H1 (cell line): ENCODE measurements around the gene FAM184B. TPM values are rescaled to one million over a fixed set of nuclear protein-coding genes. Genes with fewer than 3 reads are reported as not detected.

Experiments used
- CTCF ChIA-PET: fragments of 300-600 bp; sonication (Branson Sonifier 250); formaldehyde crosslinking; loops from one replicate; lab custom pipeline; 2021; ENCODE audit not compliant: partially characterized antibody; lab: Charles Lee
- POLR2A ChIA-PET: fragments of 300-600 bp; sonication (Branson Sonifier 250); formaldehyde crosslinking; loops from one replicate; lab custom pipeline; 2021; ENCODE audit warnings: inconsistent platforms; ENCODE audit not compliant: partially characterized antibody; lab: Charles Lee
- DNase-seq, 2 experiments: peaks; one replicate each; pipeline versions ENCODE4 v3.0.0 to v3.0.0-alpha.2; 2010 to 2022; ENCODE audit warnings: low spot score in 2 of 2, low read depth in 1 of 2, mixed read lengths in 1 of 2
- FAIRE-seq: peaks from 2 replicates; lab custom pipeline; 2011; peaks lifted over from hg19 to GRCh38; lab: Jason Lieb, UNC
- H2AFZ ChIP-seq: 2 replicates; pipeline ENCODE4 v1.8.1; 2012; ENCODE audit warnings: low read length, inconsistent platforms
- H2AK5ac ChIP-seq: 2 replicates; pipeline ENCODE4 v1.6.1; 2013; ENCODE audit warnings: low read depth, low read length
- H2BK120ac ChIP-seq: replicated peaks from 2 replicates; pipeline ENCODE3; 2013; ENCODE audit warnings: low read depth, low read length, inconsistent platforms
- H2BK12ac ChIP-seq: 2 replicates; pipeline ENCODE4 v1.6.1; 2013; ENCODE audit warnings: low read depth, low read length
- H2BK15ac ChIP-seq: 2 replicates; pipeline ENCODE4 v1.6.1; 2013; ENCODE audit warnings: low read length
- H2BK20ac ChIP-seq: 2 replicates; pipeline ENCODE4 v1.6.1; 2013; ENCODE audit warnings: low read length
- H2BK5ac ChIP-seq: 2 replicates; pipeline ENCODE4 v1.6.1; 2013; ENCODE audit warnings: low read depth, low read length
- H3K14ac ChIP-seq: 2 replicates; pipeline ENCODE4 v1.6.1; 2013; ENCODE audit warnings: inconsistent platforms; ENCODE audit not compliant: insufficient read length
- H3K18ac ChIP-seq: 2 replicates; pipeline ENCODE4 v1.6.1; 2013; ENCODE audit warnings: low read length; ENCODE audit errors: extremely low read depth
- H3K23ac ChIP-seq: 2 replicates; pipeline ENCODE4 v1.6.1; 2013; ENCODE audit warnings: inconsistent platforms; ENCODE audit not compliant: insufficient read length
- H3K23me2 ChIP-seq: 2 replicates; pipeline ENCODE4 v1.6.1; 2013; ENCODE audit warnings: low read depth, low read length
- H3K27ac ChIP-seq: 2 replicates; pipeline ENCODE4 v1.6.1; 2011; ENCODE audit warnings: low read depth, low read length, inconsistent platforms
- H3K27me3 ChIP-seq, 4 experiments: replicated peaks in 1 of 4; 1 replicate in 1 of 4; 2 replicates in 3 of 4; pipeline versions ENCODE4 v1.6.1 to v1.8.1; 2011 to 2013; ENCODE audit warnings: low read length in 3 of 4, mild to moderate bottlenecking in 3 of 4, inconsistent platforms in 2 of 4, mixed read lengths in 2 of 4, moderate library complexity in 1 of 4; ENCODE audit not compliant: control insufficient read depth in 3 of 4, insufficient read depth in 3 of 4; ENCODE audit errors: extremely low read depth in 1 of 4
- H3K36me3 ChIP-seq, 4 experiments: 2 replicates each; pipeline versions ENCODE4 v1.6.1 to v1.8.1; 2011 to 2013; ENCODE audit warnings: mild to moderate bottlenecking in 4 of 4, low read length in 3 of 4, moderate library complexity in 2 of 4, control low read depth in 1 of 4, inconsistent platforms in 1 of 4; ENCODE audit not compliant: insufficient read depth in 4 of 4, control insufficient read depth in 2 of 4
- H3K4ac ChIP-seq: replicated peaks from 2 replicates; pipeline ENCODE3; 2013; ENCODE audit warnings: low read length, low read depth, mixed read lengths, inconsistent platforms; ENCODE audit not compliant: insufficient read length
- H3K4me1 ChIP-seq, 4 experiments: replicated peaks in 1 of 4; 1 replicate in 1 of 4; 2 replicates in 3 of 4; pipeline versions ENCODE4 v1.6.1 to v1.8.1; 2011 to 2013; ENCODE audit warnings: low read length in 3 of 4, inconsistent platforms in 2 of 4, mixed read lengths in 1 of 4; ENCODE audit not compliant: insufficient read depth in 4 of 4, control insufficient read depth in 3 of 4
- H3K4me2 ChIP-seq, 2 experiments: 2 replicates each; pipeline versions ENCODE4 v1.6.1 to v1.8.1; 2011 to 2013; ENCODE audit warnings: low read depth in 2 of 2, low read length in 2 of 2, control low read depth in 1 of 2, inconsistent platforms in 1 of 2, mild to moderate bottlenecking in 1 of 2; ENCODE audit not compliant: insufficient read depth in 1 of 2
- H3K4me3 ChIP-seq, 4 experiments: fragments of 200-600, 300-600 bp in 1 of 4; sonication (generic), shearing (Covaris generic), sonication (Bioruptor Twin) in 1 of 4; 2 replicates each; pipeline versions ENCODE4 v1.5.1 to v1.8.1; 2011 to 2016; ENCODE audit warnings: low read length in 4 of 4, low read depth in 3 of 4, control low read depth in 2 of 4, inconsistent platforms in 2 of 4, mild to moderate bottlenecking in 2 of 4, mixed read lengths in 1 of 4, moderate library complexity in 1 of 4; ENCODE audit not compliant: insufficient read depth in 2 of 4; ENCODE audit errors: extremely low read depth in 1 of 4
- H3K56ac ChIP-seq: replicated peaks from 2 replicates; pipeline ENCODE3; 2013; ENCODE audit warnings: low read depth, mild to moderate bottlenecking, mixed read lengths, low read length, inconsistent platforms; ENCODE audit not compliant: insufficient read length
- H3K79me1 ChIP-seq: 2 replicates; pipeline ENCODE4 v1.6.1; 2013; ENCODE audit warnings: low read depth, low read length, control low read depth
- H3K79me2 ChIP-seq, 2 experiments: 2 replicates each; pipeline versions ENCODE4 v1.6.1 to v1.8.1; 2012 to 2013; ENCODE audit warnings: low read length in 2 of 2, mild to moderate bottlenecking in 2 of 2, inconsistent platforms in 1 of 2; ENCODE audit not compliant: insufficient read depth in 2 of 2, control insufficient read depth in 1 of 2
- H3K9ac ChIP-seq, 4 experiments: replicated peaks in 1 of 4; 1 replicate in 1 of 4; 2 replicates in 3 of 4; pipeline versions ENCODE4 v1.6.1 to v1.8.1; 2011 to 2013; ENCODE audit warnings: low read depth in 3 of 4, low read length in 3 of 4, control low read depth in 2 of 4, mild to moderate bottlenecking in 2 of 4, moderate library complexity in 2 of 4, inconsistent platforms in 1 of 4; ENCODE audit errors: extremely low read depth in 1 of 4
- H3K9me3 ChIP-seq, 2 experiments: 2 replicates each; pipeline versions ENCODE4 v1.6.1 to v1.8.1; 2012 to 2013; ENCODE audit warnings: mild to moderate bottlenecking in 2 of 2, moderate library complexity in 2 of 2, control low read depth in 1 of 2, inconsistent platforms in 1 of 2, low read depth in 1 of 2, low read length in 1 of 2, mixed read lengths in 1 of 2; ENCODE audit not compliant: insufficient read depth in 2 of 2
- H4K20me1 ChIP-seq, 2 experiments: replicated peaks in 1 of 2; 2 replicates each; pipeline versions ENCODE3 to v1.8.1; 2011 to 2013; ENCODE audit warnings: inconsistent platforms in 2 of 2, low read length in 2 of 2, mild to moderate bottlenecking in 1 of 2; ENCODE audit not compliant: insufficient read depth in 2 of 2, control insufficient read depth in 1 of 2
- H4K5ac ChIP-seq: 2 replicates; pipeline ENCODE4 v1.6.1; 2013; ENCODE audit warnings: low read length, low read depth, mixed read lengths, inconsistent platforms; ENCODE audit not compliant: insufficient read length
- H4K8ac ChIP-seq: 2 replicates; pipeline ENCODE4 v1.8.0; 2013; ENCODE audit warnings: mild to moderate bottlenecking, moderate library complexity, low read length, inconsistent platforms; ENCODE audit not compliant: insufficient read depth; ENCODE audit errors: extremely low read depth
- H4K91ac ChIP-seq: replicated peaks from 2 replicates; pipeline ENCODE3; 2013; ENCODE audit warnings: low read length, mixed read lengths, inconsistent platforms; ENCODE audit not compliant: insufficient read length
- NANOG ChIP-seq: IDR thresholded peaks from 2 replicates; pipeline ENCODE4 v1.6.1; 2011; ENCODE audit warnings: low read length, low read depth, mild to moderate bottlenecking, inconsistent platforms; ENCODE audit not compliant: insufficient read depth, poor library complexity, severe bottlenecking
- NRF1 ChIP-seq: IDR thresholded peaks from 2 replicates; pipeline ENCODE4 v1.6.1; 2011; ENCODE audit warnings: mild to moderate bottlenecking, low read depth, low read length, improper control_type of control experiment
- POLR2A ChIP-seq, 2 experiments: IDR thresholded peaks; 1 replicate in 1 of 2; 2 replicates in 1 of 2; pipeline ENCODE4 v1.6.1; 2011; ENCODE audit warnings: low read depth in 2 of 2, low read length in 2 of 2, mild to moderate bottlenecking in 2 of 2; ENCODE audit errors: control extremely low read depth in 1 of 2
- RAD21 ChIP-seq, 2 experiments: IDR thresholded peaks in 1 of 2; conservative IDR thresholded peaks in 1 of 2; 2 replicates each; pipeline ENCODE4 v1.6.1; 2011; ENCODE audit warnings: low read depth in 2 of 2, low read length in 2 of 2, improper control_type of control experiment in 1 of 2, inconsistent platforms in 1 of 2, mild to moderate bottlenecking in 1 of 2, moderate library complexity in 1 of 2
- SAP30 ChIP-seq: fragments of 300-600 bp; sonication (generic); IDR thresholded peaks from 2 replicates; pipeline ENCODE4 v1.7.1; 2012; ENCODE audit warnings: low read length, moderate library complexity, mild to moderate bottlenecking, inconsistent platforms; ENCODE audit not compliant: insufficient read depth, insufficient replicate concordance
- SP2 ChIP-seq: IDR thresholded peaks from 2 replicates; pipeline ENCODE4 v1.6.1; 2012; ENCODE audit warnings: mild to moderate bottlenecking, low read length, inconsistent platforms
- TAF1 ChIP-seq: IDR thresholded peaks from 2 replicates; pipeline ENCODE4 v1.6.1; 2011; ENCODE audit warnings: mild to moderate bottlenecking, low read depth, low read length
- WGBS, 2 experiments: shearing (Covaris generic) in 1 of 2; methylation state at CpG; one replicate each; pipeline versions ENCODE4 v1.1.6 to v1.1.7; 2013 to 2015; ENCODE audit warnings: low lambda C conversion rate in 2 of 2, mixed read lengths in 2 of 2, inconsistent platforms in 1 of 2, low coverage in 1 of 2, missing lambda C conversion rate in 1 of 2; ENCODE audit not compliant: insufficient replicate concordance in 2 of 2, insufficient coverage in 1 of 2, insufficient read length in 1 of 2; ENCODE audit errors: extremely low coverage in 1 of 2, missing lambda C conversion rate in 1 of 2; 5-methylcytosine and 5-hydroxymethylcytosine counted together
- polyA plus RNA-seq, 7 experiments: library from polyadenylated mRNA; depleted of rRNA in 3 of 7; stranded (reverse) in 5 of 7; unstranded in 2 of 7; fragments of >200 nt in 5 of 7; fragments of 200-250 nt in 2 of 7; gene quantifications; 1 replicate in 5 of 7; 2 replicates in 1 of 7; 4 replicates in 1 of 7; pipeline versions ENCODE4 v1.2.1 to v1.2.3, GENCODE V29; 2011 to 2013; ENCODE audit warnings: missing spikeins in 2 of 7, mixed read lengths in 2 of 7
- total RNA-seq: library from RNA; stranded (reverse); fragmentation: NEBNext Ultra II Directional; extraction: Animal tissue kit (Norgen Biotek cat#: 25700); gene quantifications from 2 replicates; pipeline ENCODE4 v1.2.1, GENCODE V29; 2021

The FAM184B gene
- total and polyA plus RNA-seq, 2 of the 8 experiments (the other 6 are each of a cell fraction or from before 2014, with no cell fraction given), result 0.05 to 0.39 TPM

DNA sequence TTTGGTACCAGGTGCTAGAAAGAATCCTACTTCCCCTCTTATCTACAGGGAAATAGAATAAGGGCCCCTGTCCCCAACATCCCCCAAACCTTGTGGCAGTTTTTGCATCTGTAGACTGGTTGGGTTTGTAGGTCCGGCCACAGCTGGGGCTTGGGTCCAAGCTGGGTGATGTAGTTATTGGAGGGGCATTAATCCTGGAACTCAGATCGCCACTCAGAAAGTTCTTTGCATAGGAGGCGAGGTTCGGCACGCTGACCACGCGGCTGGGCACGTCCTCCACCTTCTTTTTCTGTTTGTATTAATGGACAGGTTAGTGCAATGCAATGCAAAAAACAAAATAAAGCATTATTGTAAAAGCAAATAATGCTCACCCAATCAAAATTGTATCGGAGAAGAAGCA lies 147.8 kb downstream of the FAM184B start:
- H3K4me3 ChIP-seq, result no peak overlapping the region
- CTCF ChIA-PET, result interaction anchor here (1.5 to 4.6 kb wide), 3 partner anchors 9 to 85 kb away, joined by 3 to 22 read pairs (median 6); no protein-coding TSS in a partner anchor
- H4K5ac ChIP-seq, result no peak overlapping the region
- H3K4me1 ChIP-seq, result 0 out of 7 replicates have a peak, but pooled peaks cover 0 to 3% (median 0%) of the 10 kb centered on the region in 4 experiments
- FAIRE-seq (no peak), DNase-seq (no peak)
- H3K27me3 ChIP-seq, result no peaks in the 10 kb centered on the region
- no peak overlapping the region for H3K23ac ChIP-seq
- WGBS, 2 experiments, result 96% methylated on average over 9 of the region's 9 CpGs; no CpG with 5 or more reads in 1 of the 2 experiments
- peaks cover 4 to 11% of the 10 kb centered on the region in 2 experiments for H4K20me1 ChIP-seq
- no peak overlapping the region for H3K4me2 ChIP-seq
- no peaks in the 10 kb centered on the region for H3K9me3 ChIP-seq
- H3K14ac ChIP-seq, result no peak overlapping the region
- H3K27ac ChIP-seq, result no peak overlapping the region
- POLR2A ChIA-PET, result interaction anchor here (1.2 to 1.5 kb wide), 2 partner anchors 10 to 19 kb away, joined by 3 to 5 read pairs; no protein-coding TSS in a partner anchor
- no peak overlapping the region for H3K4ac ChIP-seq
- H2BK5ac ChIP-seq, result no peak overlapping the region
- H3K79me1 ChIP-seq, result peaks cover 3% of the 10 kb centered on the region
- H2BK120ac ChIP-seq, result no peak overlapping the region
- TF ChIP-seq RAD21 (IDR thresholded peaks at IDR 0.05 in 1 of 2, conservative IDR thresholded peaks at IDR 0.05 in 1 of 2; ENCODE audit: low read depth in 2 of 2, low read length in 2 of 2) (no peak), SP2 (no peak), NANOG (no peak), SAP30 (no peak), NRF1 (no peak), TAF1 (no peak), POLR2A (IDR thresholded peaks at IDR 0.05; ENCODE audit: control extremely low read depth in 1 of 2, low read depth in 2 of 2, low read length in 2 of 2) (no peak)
- no peak overlapping the region for H4K91ac ChIP-seq
- H2AK5ac ChIP-seq, result no peak overlapping the region
- peaks cover 12 to 61% (median 39%) of the 10 kb centered on the region in 4 experiments; a peak in 7 of 8 replicates for H3K36me3 ChIP-seq
- no peak overlapping the region for H2BK12ac ChIP-seq
- no peak overlapping the region for H3K9ac ChIP-seq
- no peak overlapping the region for H4K8ac ChIP-seq
- no peaks in the 10 kb centered on the region for H3K23me2 ChIP-seq
- H2BK20ac ChIP-seq, result no peak overlapping the region
- H3K56ac ChIP-seq, result no peak overlapping the region
- H3K79me2 ChIP-seq, result no peaks in the 10 kb centered on the region; a peak in 1 of 4 replicates
- H3K18ac ChIP-seq, result no peak overlapping the region
- no peak overlapping the region for H2AFZ ChIP-seq
- no peak overlapping the region for H2BK15ac ChIP-seq
